ENCODE measurements around the gene ATP2B2. TPM values are rescaled to one million over a fixed set of nuclear protein-coding genes. Genes with fewer than 3 reads are reported as not detected.

Gene ATP2B2
- polyA plus RNA-seq, 1 experiment: not detected

DNA sequence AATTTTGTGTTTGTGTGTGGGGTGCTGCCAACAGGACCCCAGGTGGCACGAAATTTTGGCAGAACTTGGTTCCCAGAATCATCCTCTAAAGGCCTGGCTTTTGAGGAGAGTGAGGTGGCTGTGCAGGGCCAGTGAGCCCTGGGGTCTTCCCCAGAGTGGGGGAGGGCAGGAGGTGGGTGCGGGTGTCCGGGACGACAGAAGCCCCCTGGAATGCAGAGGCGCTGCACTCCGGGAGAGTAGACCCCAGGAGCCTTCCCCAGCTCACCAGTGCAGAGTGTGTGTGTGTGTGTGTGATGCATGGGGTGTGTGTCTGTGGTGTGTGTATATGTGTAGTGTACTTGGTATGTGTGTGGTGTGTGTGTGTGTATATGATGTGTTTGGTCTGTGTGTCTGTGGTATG, 140.1 kb downstream of the ATP2B2 start:
- peaks cover 2% of the 10 kb centered on the region; the same call in 1 of the 2 replicates for H3K27me3 ChIP-seq (ENCODE audit: control insufficient read depth, insufficient read depth, low read length)
- TF ChIP-seq, protein P1, sequence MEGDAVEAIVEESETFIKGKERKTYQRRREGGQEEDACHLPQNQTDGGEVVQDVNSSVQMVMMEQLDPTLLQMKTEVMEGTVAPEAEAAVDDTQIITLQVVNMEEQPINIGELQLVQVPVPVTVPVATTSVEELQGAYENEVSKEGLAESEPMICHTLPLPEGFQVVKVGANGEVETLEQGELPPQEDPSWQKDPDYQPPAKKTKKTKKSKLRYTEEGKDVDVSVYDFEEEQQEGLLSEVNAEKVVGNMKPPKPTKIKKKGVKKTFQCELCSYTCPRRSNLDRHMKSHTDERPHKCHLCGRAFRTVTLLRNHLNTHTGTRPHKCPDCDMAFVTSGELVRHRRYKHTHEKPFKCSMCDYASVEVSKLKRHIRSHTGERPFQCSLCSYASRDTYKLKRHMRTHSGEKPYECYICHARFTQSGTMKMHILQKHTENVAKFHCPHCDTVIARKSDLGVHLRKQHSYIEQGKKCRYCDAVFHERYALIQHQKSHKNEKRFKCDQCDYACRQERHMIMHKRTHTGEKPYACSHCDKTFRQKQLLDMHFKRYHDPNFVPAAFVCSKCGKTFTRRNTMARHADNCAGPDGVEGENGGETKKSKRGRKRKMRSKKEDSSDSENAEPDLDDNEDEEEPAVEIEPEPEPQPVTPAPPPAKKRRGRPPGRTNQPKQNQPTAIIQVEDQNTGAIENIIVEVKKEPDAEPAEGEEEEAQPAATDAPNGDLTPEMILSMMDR (IDR thresholded peaks at IDR 0.05; ENCODE audit: insufficient read depth, low read depth, low read length): no peak
- CTCF ChIA-PET: interaction anchor here (0.7 kb wide), 1 partner anchor 30 kb away, joined by 4 read pairs; no protein-coding TSS in a partner anchor

DNA sequence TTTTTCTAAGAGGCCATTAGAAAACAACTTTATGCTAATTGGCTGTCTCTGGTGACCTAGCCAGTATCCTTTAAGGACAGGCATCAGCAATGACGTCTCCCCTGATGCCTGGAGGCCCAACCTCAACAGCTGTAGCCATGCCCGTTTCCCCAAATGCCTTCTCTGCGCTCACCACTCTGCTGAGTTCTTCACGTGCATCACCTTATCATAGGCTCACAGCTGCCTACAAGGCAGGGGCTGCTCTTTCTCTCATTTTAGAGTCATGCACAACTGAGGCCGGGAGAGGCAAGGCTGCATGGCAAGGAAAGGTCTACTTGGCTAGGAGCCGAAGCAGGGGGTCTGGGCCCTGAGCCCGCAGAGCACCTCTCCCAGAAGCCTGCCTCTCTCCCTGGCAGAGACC, 140.6 kb downstream of the ATP2B2 start:
- POLR2A ChIA-PET: no interaction called here
- H3K36me3 ChIP-seq (ENCODE audit: control insufficient read depth, insufficient read depth, low read length): no peaks in the 10 kb centered on the region
- H3K27me3 ChIP-seq (ENCODE audit: control insufficient read depth, insufficient read depth, low read length): peaks cover 2% of the 10 kb centered on the region; the same call in 1 of the 2 replicates
- DNase-seq (ENCODE audit: low read depth): no peak
- H3K4me3 ChIP-seq (ENCODE audit: low read depth, low read length): no peak overlapping the region
- TF ChIP-seq, protein P1 (IDR thresholded peaks at IDR 0.05; ENCODE audit: insufficient read depth, low read depth, low read length): no peak
- CTCF ChIA-PET: no interaction called here

More for the DNA sequence above, 140.1 kb downstream of the ATP2B2 start:
- H3K36me3 ChIP-seq (ENCODE audit: control insufficient read depth, insufficient read depth, low read length): no peaks in the 10 kb centered on the region
- POLR2A ChIA-PET: no interaction called here
- H3K4me3 ChIP-seq (ENCODE audit: low read depth, low read length): no peak overlapping the region
- DNase-seq (ENCODE audit: low read depth): no peak

DNA sequence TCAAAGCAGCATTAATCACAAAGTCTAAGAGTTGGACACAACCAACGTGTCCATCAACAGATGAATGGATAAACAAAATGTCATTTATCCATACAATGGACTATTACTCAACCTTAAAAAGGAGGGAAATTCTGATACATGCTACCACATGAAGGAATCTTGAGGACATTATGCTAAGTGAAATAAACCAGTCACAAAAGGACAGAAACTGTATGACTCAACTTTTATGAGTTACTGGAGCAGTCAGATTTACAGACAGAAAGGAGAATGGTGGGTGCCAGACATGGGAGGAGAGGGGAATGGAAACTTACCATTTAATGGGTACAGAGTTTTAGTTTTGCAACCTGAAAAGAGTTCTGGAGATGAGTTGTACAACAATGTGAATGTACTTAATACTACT, 141.5 kb downstream of the ATP2B2 start:
- ChIA-PET POLR2A (no interaction called here), CTCF (no interaction called here)
- no peak overlapping the region for H3K4me3 ChIP-seq (ENCODE audit: low read depth, low read length)
- peaks cover 2% of the 10 kb centered on the region; the same call in 1 of the 2 replicates for H3K27me3 ChIP-seq (ENCODE audit: control insufficient read depth, insufficient read depth, low read length)
- TF ChIP-seq, protein P1 (IDR thresholded peaks at IDR 0.05; ENCODE audit: insufficient read depth, low read depth, low read length): no peak
- no peak for DNase-seq (ENCODE audit: low read depth)
- no peaks in the 10 kb centered on the region for H3K36me3 ChIP-seq (ENCODE audit: control insufficient read depth, insufficient read depth, low read length)

DNA sequence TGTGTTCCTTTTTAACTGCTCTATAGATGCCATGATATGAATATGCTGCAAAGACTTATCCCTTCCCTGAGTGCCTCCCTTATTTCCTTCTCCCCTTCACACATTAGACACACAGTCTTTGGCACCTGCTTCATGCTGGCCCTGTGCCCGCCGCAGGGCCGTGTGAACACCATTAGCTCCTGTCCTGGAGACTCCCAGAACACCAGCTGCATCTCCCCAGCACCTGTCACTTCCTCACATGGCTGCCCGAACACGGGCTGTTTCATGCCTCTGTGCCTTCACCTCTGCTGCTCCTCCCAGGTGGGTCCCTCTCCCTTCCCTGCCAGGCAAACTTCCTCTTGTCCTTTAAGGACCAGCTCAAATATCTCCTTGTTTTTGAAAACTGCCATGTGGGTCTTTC, 144.0 kb downstream of the ATP2B2 start:
- TF ChIP-seq, protein P1 (IDR thresholded peaks at IDR 0.05; ENCODE audit: insufficient read depth, low read depth, low read length): no peak
- Histone ChIP-seq H3K4me3 (ENCODE audit: low read depth, low read length) (no peak overlapping the region), H3K27me3 (ENCODE audit: control insufficient read depth, insufficient read depth, low read length) (peaks cover 2% of the 10 kb centered on the region; the same call in 1 of the 2 replicates), H3K36me3 (ENCODE audit: control insufficient read depth, insufficient read depth, low read length) (no peaks in the 10 kb centered on the region)
- no peak for DNase-seq (ENCODE audit: low read depth)
- POLR2A ChIA-PET: no interaction called here
- CTCF ChIA-PET: interaction anchor here (5.1 kb wide), 1 partner anchor 17 kb away, joined by 36 read pairs; no protein-coding TSS in a partner anchor

DNA sequence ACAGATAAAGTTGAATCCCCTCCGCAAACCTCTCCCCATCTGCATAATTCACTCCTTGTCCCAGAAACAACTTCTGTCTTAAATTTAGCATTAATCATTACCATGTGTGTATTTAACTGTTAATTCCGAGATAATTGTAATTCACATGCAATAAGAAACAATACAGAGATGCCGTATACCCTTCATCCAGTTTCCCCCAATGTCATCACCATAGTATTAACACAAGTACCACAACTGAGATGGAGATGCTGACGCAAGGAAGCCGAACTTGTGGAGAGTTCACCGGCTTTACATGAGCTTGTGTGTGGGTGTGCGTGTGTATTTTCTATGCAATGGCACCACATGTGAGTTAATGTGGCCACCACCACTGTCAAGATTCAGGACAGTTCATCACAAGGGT, 144.9 kb downstream of the ATP2B2 start:
- no peaks in the 10 kb centered on the region for H3K36me3 ChIP-seq (ENCODE audit: control insufficient read depth, insufficient read depth, low read length)
- ChIA-PET CTCF (interaction anchor here (0.8 to 5.1 kb wide), 2 partner anchors 16 to 21 kb away, joined by 3 to 36 read pairs; no protein-coding TSS in a partner anchor), POLR2A (no interaction called here)
- H3K4me3 ChIP-seq (ENCODE audit: low read depth, low read length): no peak overlapping the region
- H3K27me3 ChIP-seq (ENCODE audit: control insufficient read depth, insufficient read depth, low read length): peaks cover 2% of the 10 kb centered on the region; the same call in 1 of the 2 replicates
- DNase-seq (ENCODE audit: low read depth): no peak
- TF ChIP-seq, protein P1 (IDR thresholded peaks at IDR 0.05; ENCODE audit: insufficient read depth, low read depth, low read length): no peak

Data from BJ (cell line).